ENCODE results near the gene CLRN3. TPM values are rescaled to one million over a fixed set of nuclear protein-coding genes. Genes with fewer than 3 reads are reported as not detected.

CLRN3 gene
- total and polyA plus RNA-seq, 2 donors (not counting 1 experiment from before 2014, with no cell fraction given), result not detected

- CTCF ChIA-PET, result interaction anchor here (0.6 to 4.9 kb wide), 4 partner anchors 107 to 308 kb away, joined by 3 to 56 read pairs (median 20); no protein-coding TSS in a partner anchor
- ATAC-seq (ENCODE audit: low read depth), result no peak
These were observed 11.7 kb upstream of the CLRN3 start for GRCh38 chr10:127904311-127905000.

More at GRCh38 chr10:127904311-127905000, 11.7 kb upstream of the CLRN3 start:
- no peak overlapping the region for H2AFZ ChIP-seq (ENCODE audit: insufficient read depth, low read depth, low read length, poor library complexity, severe bottlenecking)
- DNase-seq, result no peak
- no peak overlapping the region for H3K4me3 ChIP-seq (ENCODE audit: control extremely low read depth in 1 of 5, extremely low read depth in 1 of 5, insufficient read depth in 1 of 5, low read depth in 2 of 5, low read length in 4 of 5)
- Mint-ChIP-seq H3K9me3 (ENCODE audit: insufficient read depth) (no peaks in the 10 kb centered on the region), H3K4me3 (no peak overlapping the region), H3K27ac (no peak overlapping the region), H3K27me3 (peaks cover 56% of the 10 kb centered on the region), H3K4me1 (no peaks in the 10 kb centered on the region)
- H3K9me3 ChIP-seq (ENCODE audit: control extremely low read depth in 1 of 3, control insufficient read depth in 2 of 3, insufficient read depth in 1 of 3, low read length in 2 of 3), result peaks cover 0 to 4% (median 1%) of the 10 kb centered on the region in 3 donors
- H3K27me3 ChIP-seq (replicated peaks in 1 of 4; ENCODE audit: control extremely low read depth in 1 of 4, control insufficient read depth in 3 of 4, insufficient read depth in 4 of 4, low read length in 3 of 4), result peaks cover 0 to 33% (median 12%) of the 10 kb centered on the region in 4 experiments
- no peak for TF ChIP-seq EZH2 (IDR thresholded peaks at IDR 0.05; ENCODE audit: borderline replicate concordance, insufficient read depth, low read depth, low read length, poor library complexity, severe bottlenecking)
- TF ChIP-seq CTCF (IDR thresholded peaks at IDR 0.05), result no peak
- POLR2A ChIA-PET, result no interaction called here
- intact Hi-C loops (cut with micrococcal nuclease), result no loop called here
- no peak overlapping the region for H3K9ac ChIP-seq (ENCODE audit: low read length)
- H3K79me2 ChIP-seq (ENCODE audit: control insufficient read depth, insufficient read depth, low read length), result no peaks in the 10 kb centered on the region
- no peak overlapping the region for H3K4me2 ChIP-seq (replicated peaks; ENCODE audit: low read depth, low read length, poor library complexity, severe bottlenecking)
- H3K27ac ChIP-seq (ENCODE audit: low read length in 2 of 2), result no peak overlapping the region
- no peaks in the 10 kb centered on the region for H4K20me1 ChIP-seq (ENCODE audit: control insufficient read depth, insufficient read depth, low read length, poor library complexity, severe bottlenecking)
- no peaks in the 10 kb centered on the region for H3K36me3 ChIP-seq (replicated peaks in 1 of 2; ENCODE audit: control extremely low read depth in 1 of 2, control insufficient read depth in 1 of 2, extremely low read depth in 1 of 2, insufficient read depth in 2 of 2, low read length in 1 of 2)
- WGBS (ENCODE audit: insufficient coverage), result 85% methylated on average over 5 of the region's 5 CpGs
- peaks cover 8 to 9% of the 10 kb centered on the region in 2 donors for H3K4me1 ChIP-seq (ENCODE audit: control insufficient read depth in 2 of 2, insufficient read depth in 2 of 2, low read length in 2 of 2)

Data from B cell (primary cell).